CD4-positive, CD25-positive, alpha-beta regulatory T cell (primary cell): ENCODE results near the gene KRT5. TPM values are rescaled to one million over a fixed set of nuclear protein-coding genes. Genes with fewer than 3 reads are reported as not detected.
"Not testable (repeated sequence)": the region's sequence is repeated elsewhere in the genome, so short reads cannot be mapped to it uniquely, and the experiment has no call there.

Experiments used
- ATAC-seq, 2 donors: fragments of 150-1000 bp; cut with Tn5 transposase; one replicate each; pipeline ENCODE4 v1.10.0; 2021; ENCODE audit warnings: low read depth in 2 of 2, moderate number of reproducible peaks in 2 of 2, moderate library complexity in 1 of 2
- DNase-seq, 3 donors: peaks; one replicate each; pipeline versions ENCODE4 v3.0.0 to v3.0.0-alpha.2; 2012 to 2022; ENCODE audit warnings: mixed read lengths in 1 of 3
- H3K27ac ChIP-seq: one replicate; pipeline ENCODE4 v1.7.0; 2013; ENCODE audit warnings: mild to moderate bottlenecking, low read length; ENCODE audit not compliant: insufficient read depth, poor library complexity, severe bottlenecking
- H3K27me3 ChIP-seq: one replicate; pipeline ENCODE4 v1.7.0; 2013; ENCODE audit warnings: low read length; ENCODE audit not compliant: control insufficient read depth, insufficient read depth
- H3K36me3 ChIP-seq: one replicate; pipeline ENCODE4 v1.7.0; 2013; ENCODE audit warnings: mild to moderate bottlenecking, low read length, moderate library complexity; ENCODE audit not compliant: control insufficient read depth, insufficient read depth
- H3K4me1 ChIP-seq: 2 replicates; pipeline ENCODE4 v1.7.0; 2013; ENCODE audit warnings: mild to moderate bottlenecking, low read length; ENCODE audit not compliant: insufficient read depth, control insufficient read depth, poor library complexity, severe bottlenecking
- H3K4me3 ChIP-seq: one replicate; pipeline ENCODE4 v1.7.0; 2013; ENCODE audit warnings: low read depth, mild to moderate bottlenecking, low read length, moderate library complexity
- H3K9me3 ChIP-seq, 2 experiments: 1 replicate in 1 of 2; 2 replicates in 1 of 2; pipeline ENCODE4 v1.7.0; 2013; ENCODE audit warnings: low read length in 2 of 2, mild to moderate bottlenecking in 1 of 2, moderate library complexity in 1 of 2; ENCODE audit not compliant: control insufficient read depth in 2 of 2
- H3K27ac Mint-ChIP-seq, 3 donors: one replicate each; pipeline ENCODE4 v1.8.0; 2020 to 2022; ENCODE audit warnings: mild to moderate bottlenecking in 3 of 3, mixed read lengths in 3 of 3, moderate library complexity in 2 of 3
- H3K27me3 Mint-ChIP-seq: one replicate; pipeline ENCODE4 v1.8.0; 2022; ENCODE audit warnings: mild to moderate bottlenecking, mixed read lengths
- H3K36me3 Mint-ChIP-seq: one replicate; pipeline ENCODE4 v1.8.0; 2020; ENCODE audit warnings: mixed read lengths
- H3K4me1 Mint-ChIP-seq, 4 donors: one replicate each; pipeline ENCODE4 v1.8.0; 2020 to 2022; ENCODE audit warnings: mixed read lengths in 4 of 4, mild to moderate bottlenecking in 1 of 4
- H3K4me3 Mint-ChIP-seq, 4 donors: one replicate each; pipeline ENCODE4 v1.8.0; 2020 to 2022; ENCODE audit warnings: mild to moderate bottlenecking in 4 of 4, mixed read lengths in 4 of 4, moderate library complexity in 3 of 4
- H3K9me3 Mint-ChIP-seq, 7 donors: one replicate each; pipeline ENCODE4 v1.8.0; 2020 to 2022; ENCODE audit warnings: mixed read lengths in 7 of 7, mild to moderate bottlenecking in 3 of 7, moderate library complexity in 2 of 7
- polyA plus RNA-seq, 4 donors: library from polyadenylated mRNA; unstranded; fragments of 300-500 nt; fragmentation: Illumina TruSeq; gene quantifications; one replicate each; pipeline ENCODE4 v1.2.3, GENCODE V29; 2021
- total RNA-seq: library from RNA; stranded (reverse); gene quantifications from one replicate; pipeline ENCODE4 v1.2.3, GENCODE V29; 2022

Gene KRT5
- total and polyA plus RNA-seq, 5 donors from 2014 or later = not detected

- peaks cover 10% of the 10 kb centered on the region for H3K27me3 ChIP-seq
- no peaks in the 10 kb centered on the region for H3K9me3 ChIP-seq
- H3K9me3 Mint-ChIP-seq = peaks cover 0 to 3% (median 0%) of the 10 kb centered on the region in 7 donors
- no peaks in the 10 kb centered on the region for H3K4me1 Mint-ChIP-seq
- no peaks in the 10 kb centered on the region for H3K36me3 Mint-ChIP-seq
- no peaks in the 10 kb centered on the region for H3K4me1 ChIP-seq
- DNase-seq (no peak), ATAC-seq (no peak)
- no peak overlapping the region for H3K27ac Mint-ChIP-seq
- peaks cover 32% of the 10 kb centered on the region for H3K27me3 Mint-ChIP-seq
- H3K36me3 ChIP-seq = no peaks in the 10 kb centered on the region
- no peak overlapping the region for H3K4me3 Mint-ChIP-seq
- no peak overlapping the region for H3K4me3 ChIP-seq
- H3K27ac ChIP-seq = no peak overlapping the region
Observed at GRCh38 chr12:52496590-52497071, 23.6 kb downstream of the KRT5 start.

GRCh38 chr12:52496054-52496453, 24.1 kb downstream of the KRT5 start:
- no peak overlapping the region for H3K27ac Mint-ChIP-seq
- no peak overlapping the region for H3K4me3 Mint-ChIP-seq
- H3K27me3 ChIP-seq = peaks cover 10% of the 10 kb centered on the region
- no peak for DNase-seq
- H3K9me3 ChIP-seq = no peaks in the 10 kb centered on the region
- H3K4me1 Mint-ChIP-seq = no peaks in the 10 kb centered on the region
- H3K27me3 Mint-ChIP-seq = peaks cover 28% of the 10 kb centered on the region
- no peak overlapping the region for H3K27ac ChIP-seq
- ATAC-seq = no peak
- peaks cover 0 to 3% (median 0%) of the 10 kb centered on the region in 7 donors for H3K9me3 Mint-ChIP-seq
- no peak overlapping the region for H3K4me3 ChIP-seq
- H3K36me3 ChIP-seq = no peaks in the 10 kb centered on the region
- H3K36me3 Mint-ChIP-seq = no peaks in the 10 kb centered on the region
- H3K4me1 ChIP-seq = no peaks in the 10 kb centered on the region

- ATAC-seq = no peak
- H3K27me3 Mint-ChIP-seq = peaks cover 25% of the 10 kb centered on the region
Observed at GRCh38 chr12:52495389-52495788, 24.8 kb downstream of the KRT5 start.

GRCh38 chr12:52494518-52494917, 25.7 kb downstream of the KRT5 start:
- H3K9me3 Mint-ChIP-seq = no peaks in the 10 kb centered on the region

More at GRCh38 chr12:52495389-52495788, 24.8 kb downstream of the KRT5 start:
- Mint-ChIP-seq H3K36me3 (no peaks in the 10 kb centered on the region), H3K27ac (no peak overlapping the region), H3K4me3 (no peak overlapping the region), H3K9me3 (no peaks in the 10 kb centered on the region), H3K4me1 (no peaks in the 10 kb centered on the region)
- Histone ChIP-seq H3K27ac (no peak overlapping the region), H3K9me3 (no peaks in the 10 kb centered on the region), H3K4me3 (no peak overlapping the region), H3K4me1 (no peaks in the 10 kb centered on the region), H3K27me3 (peaks cover 10% of the 10 kb centered on the region), H3K36me3 (no peaks in the 10 kb centered on the region)
- no peak for DNase-seq

GRCh38 chr12:52494100-52494499, 26.1 kb downstream of the KRT5 start:
- H3K4me3 Mint-ChIP-seq = no peak overlapping the region
- H3K27me3 Mint-ChIP-seq = peaks cover 27% of the 10 kb centered on the region
- H3K9me3 Mint-ChIP-seq = no peaks in the 10 kb centered on the region
- H3K4me3 ChIP-seq = no peak overlapping the region
- DNase-seq (no peak), ATAC-seq (no peak)
- H3K4me1 ChIP-seq = no peaks in the 10 kb centered on the region
- no peak overlapping the region for H3K27ac ChIP-seq
- no peaks in the 10 kb centered on the region for H3K36me3 Mint-ChIP-seq
- peaks cover 8% of the 10 kb centered on the region for H3K27me3 ChIP-seq
- H3K27ac Mint-ChIP-seq = no peak overlapping the region
- no peaks in the 10 kb centered on the region for H3K4me1 Mint-ChIP-seq
- no peaks in the 10 kb centered on the region for H3K36me3 ChIP-seq
- no peaks in the 10 kb centered on the region for H3K9me3 ChIP-seq

More at GRCh38 chr12:52494518-52494917, 25.7 kb downstream of the KRT5 start:
- Mint-ChIP-seq H3K4me1 (no peaks in the 10 kb centered on the region), H3K27ac (no peak overlapping the region), H3K27me3 (peaks cover 27% of the 10 kb centered on the region), H3K36me3 (no peaks in the 10 kb centered on the region), H3K4me3 (no peak overlapping the region)
- no peak overlapping the region for H3K27ac ChIP-seq
- no peaks in the 10 kb centered on the region for H3K4me1 ChIP-seq
- H3K9me3 ChIP-seq = no peaks in the 10 kb centered on the region
- peaks cover 8% of the 10 kb centered on the region for H3K27me3 ChIP-seq
- no peak overlapping the region for H3K4me3 ChIP-seq
- no peak for DNase-seq
- ATAC-seq = no peak
- H3K36me3 ChIP-seq = no peaks in the 10 kb centered on the region

GRCh38 chr12:52493172-52493571, 27.0 kb downstream of the KRT5 start, which contains the start of gene KRT6A:
KRT6A (minus strand) TSS chr12:52493257; CDS start chr12:52493188, 69 bp downstream.
- no peaks in the 10 kb centered on the region for H3K4me1 Mint-ChIP-seq
- ATAC-seq = no peak

GRCh38 chr12:52492405-52492804, 27.8 kb downstream of the KRT5 start:
- not testable (repeated sequence) for H3K4me1 ChIP-seq, H3K27ac Mint-ChIP-seq, H3K4me3 Mint-ChIP-seq, H3K36me3 ChIP-seq, H3K36me3 Mint-ChIP-seq, H3K4me3 ChIP-seq, ATAC-seq, DNase-seq, H3K27ac ChIP-seq, H3K9me3 ChIP-seq, H3K27me3 ChIP-seq, H3K4me1 Mint-ChIP-seq, H3K9me3 Mint-ChIP-seq
- peaks cover 23% of the 10 kb centered on the region for H3K27me3 Mint-ChIP-seq

More at GRCh38 chr12:52493172-52493571, 27.0 kb downstream of the KRT5 start, which contains the start of gene KRT6A:
- no peak within 1 kb of the TSS for H3K27ac Mint-ChIP-seq
- Histone ChIP-seq H3K9me3 (no peaks in the 10 kb centered on the region), H3K27me3 (peaks cover 6% of the 10 kb centered on the region), H3K4me1 (no peaks in the 10 kb centered on the region), H3K27ac (no peak within 1 kb of the TSS), H3K36me3 (no peaks in the 10 kb centered on the region), H3K4me3 (no peak within 1 kb of the TSS)
- H3K36me3 Mint-ChIP-seq = no peaks in the 10 kb centered on the region
- H3K4me3 Mint-ChIP-seq = no peak within 1 kb of the TSS
- DNase-seq = no peak
- H3K9me3 Mint-ChIP-seq = no peaks in the 10 kb centered on the region
- H3K27me3 Mint-ChIP-seq = peaks cover 24% of the 10 kb centered on the region

- not testable (repeated sequence) for H3K36me3 ChIP-seq, H3K4me3 ChIP-seq, DNase-seq, H3K4me3 Mint-ChIP-seq, H3K27me3 ChIP-seq, H3K4me1 ChIP-seq, H3K9me3 ChIP-seq, H3K4me1 Mint-ChIP-seq, ATAC-seq, H3K27ac ChIP-seq, H3K27ac Mint-ChIP-seq, H3K9me3 Mint-ChIP-seq, H3K36me3 Mint-ChIP-seq
- H3K27me3 Mint-ChIP-seq = peaks cover 15% of the 10 kb centered on the region
Observed at GRCh38 chr12:52491495-52491894, 28.7 kb downstream of the KRT5 start.
